GM23338 (cell line): ENCODE results near the gene SUSD2.

ENCODE experiments used
- CREB1 ChIP-seq: fragments of 250-450 bp; sonication (Bioruptor Pico); IDR thresholded peaks from 2 replicates; pipeline ENCODE4 v1.5.0; 2020; ENCODE audit warnings: low read depth, mild to moderate bottlenecking, moderate library complexity
- CTCF ChIP-seq, 2 experiments: fragments of 200-600 bp in 1 of 2; sonication (generic) in 1 of 2; conservative IDR thresholded peaks; 2 replicates each; pipeline versions ENCODE4 v1.5.1 to v1.6.1; 2016 to 2017; ENCODE audit warnings: antibody characterized with exemption in 2 of 2, low read depth in 2 of 2, mild to moderate bottlenecking in 2 of 2, moderate library complexity in 1 of 2
- EZH2 ChIP-seq: fragments of 200-600 bp; sonication (generic); IDR thresholded peaks from one replicate; pipeline ENCODE4 v1.8.0; 2017; ENCODE audit warnings: antibody characterized with exemption, mild to moderate bottlenecking, low read depth; ENCODE audit not compliant: unreplicated experiment
- EZH2phosphoT487 ChIP-seq: fragments of 200-600 bp; sonication (generic); IDR thresholded peaks from one replicate; pipeline ENCODE4 v1.8.1; 2018; ENCODE audit warnings: antibody characterized with exemption; ENCODE audit not compliant: unreplicated experiment
- POLR2AphosphoS5 ChIP-seq: IDR thresholded peaks from 2 replicates; pipeline ENCODE4 v1.6.1; 2016; ENCODE audit warnings: antibody characterized with exemption, low read depth
- ZNF114 ChIP-seq: fragments of 250-450 bp; sonication (Bioruptor Pico); IDR thresholded peaks from 2 replicates; pipeline ENCODE4 v1.5.0; 2020; ENCODE audit warnings: mild to moderate bottlenecking, moderate library complexity
- TF ChIP-seq, protein P1 (sequence below): IDR thresholded peaks from one replicate; pipeline ENCODE4 v1.6.1; 2018; ENCODE audit warnings: antibody characterized with exemption; ENCODE audit not compliant: unreplicated experiment

GRCh38 chr22:24148266-24149197 lies 32.8 kb upstream of the SUSD2 start:
- no peak for TF ChIP-seq CTCF (conservative IDR thresholded peaks at IDR 0.05; ENCODE audit: low read depth in 2 of 2)
- no peak for TF ChIP-seq POLR2AphosphoS5
- no peak for TF ChIP-seq EZH2
- TF ChIP-seq ZNF114 (CRISPR knock-in tag), result no peak
- TF ChIP-seq, protein P1, sequence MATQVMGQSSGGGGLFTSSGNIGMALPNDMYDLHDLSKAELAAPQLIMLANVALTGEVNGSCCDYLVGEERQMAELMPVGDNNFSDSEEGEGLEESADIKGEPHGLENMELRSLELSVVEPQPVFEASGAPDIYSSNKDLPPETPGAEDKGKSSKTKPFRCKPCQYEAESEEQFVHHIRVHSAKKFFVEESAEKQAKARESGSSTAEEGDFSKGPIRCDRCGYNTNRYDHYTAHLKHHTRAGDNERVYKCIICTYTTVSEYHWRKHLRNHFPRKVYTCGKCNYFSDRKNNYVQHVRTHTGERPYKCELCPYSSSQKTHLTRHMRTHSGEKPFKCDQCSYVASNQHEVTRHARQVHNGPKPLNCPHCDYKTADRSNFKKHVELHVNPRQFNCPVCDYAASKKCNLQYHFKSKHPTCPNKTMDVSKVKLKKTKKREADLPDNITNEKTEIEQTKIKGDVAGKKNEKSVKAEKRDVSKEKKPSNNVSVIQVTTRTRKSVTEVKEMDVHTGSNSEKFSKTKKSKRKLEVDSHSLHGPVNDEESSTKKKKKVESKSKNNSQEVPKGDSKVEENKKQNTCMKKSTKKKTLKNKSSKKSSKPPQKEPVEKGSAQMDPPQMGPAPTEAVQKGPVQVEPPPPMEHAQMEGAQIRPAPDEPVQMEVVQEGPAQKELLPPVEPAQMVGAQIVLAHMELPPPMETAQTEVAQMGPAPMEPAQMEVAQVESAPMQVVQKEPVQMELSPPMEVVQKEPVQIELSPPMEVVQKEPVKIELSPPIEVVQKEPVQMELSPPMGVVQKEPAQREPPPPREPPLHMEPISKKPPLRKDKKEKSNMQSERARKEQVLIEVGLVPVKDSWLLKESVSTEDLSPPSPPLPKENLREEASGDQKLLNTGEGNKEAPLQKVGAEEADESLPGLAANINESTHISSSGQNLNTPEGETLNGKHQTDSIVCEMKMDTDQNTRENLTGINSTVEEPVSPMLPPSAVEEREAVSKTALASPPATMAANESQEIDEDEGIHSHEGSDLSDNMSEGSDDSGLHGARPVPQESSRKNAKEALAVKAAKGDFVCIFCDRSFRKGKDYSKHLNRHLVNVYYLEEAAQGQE, result no peak
- no peak for TF ChIP-seq CREB1 (CRISPR knock-in tag)
- no peak for TF ChIP-seq EZH2phosphoT487
